ENCODE results near the gene CCDC159. TPM values are rescaled to one million over a fixed set of nuclear protein-coding genes. Genes with fewer than 3 reads are reported as not detected.
A peak's percentile ranks its signal among the peaks of the same experiment; 100 is the strongest.
"Not testable (repeated sequence)": the region's sequence is repeated elsewhere in the genome, so short reads cannot be mapped to it uniquely, and the experiment has no call there.

Gene CCDC159
- 10 to 100 TPM in 2 of 4 donors, 1 to 10 TPM in 2; 8.4 to 20.1 (median 10.4) TPM for total RNA-seq

- TF ChIP-seq POLR2A (IDR thresholded peaks at IDR 0.05) (no peak), CTCF (IDR thresholded peaks at IDR 0.05) (no peak)
- intact Hi-C loops (cut with DNase I; ENCODE audit: low total_unique reads), result no loop called here
Observed at GRCh38 chr19:11346104-11346940, at the start of gene CCDC159, which contains the start of gene TMEM205. Gene CCDC159, plus strand, starts transcription at chr19:11346519. Its CDS starts 88 bp downstream, at chr19:11346607. Gene TMEM205, minus strand, starts transcription at chr19:11346268. Its CDS starts 649 bp downstream, at chr19:11345619.

GRCh38 chr19:11299946-11300810 lies 46.1 kb upstream of the CCDC159 start:
- intact Hi-C loops (cut with DNase I; ENCODE audit: low total_unique reads), result no loop called here
- no peak for DNase-seq (ENCODE audit: low spot score in 2 of 2)
- TF ChIP-seq CTCF (IDR thresholded peaks at IDR 0.05), result no peak
- no peak for TF ChIP-seq POLR2A (IDR thresholded peaks at IDR 0.05)
- H3K4me3 ChIP-seq (ENCODE audit: low read depth, poor library complexity, severe bottlenecking), result no peak overlapping the region
- WGBS, 2 donors, result 75 to 76% methylated on average over 8 of the region's 8 CpGs

More at GRCh38 chr19:11346104-11346940, at the start of gene CCDC159, which contains the start of gene TMEM205:
- H3K4me3 ChIP-seq (ENCODE audit: low read depth, poor library complexity, severe bottlenecking), result peak within 1 kb of the TSS; percentile 52
- 0 to 1% methylated on average over 50 of the region's 50 CpGs for WGBS, 2 donors
- peak; percentile 99 to 100 for DNase-seq (ENCODE audit: low spot score in 2 of 2)

- 79 to 80% methylated on average over 11 of the region's 11 CpGs for WGBS, 2 donors
- DNase-seq (ENCODE audit: low spot score in 2 of 2), result no peak
- TF ChIP-seq CTCF (IDR thresholded peaks at IDR 0.05) (no peak), POLR2A (IDR thresholded peaks at IDR 0.05) (no peak)
- intact Hi-C loops (cut with DNase I; ENCODE audit: low total_unique reads), result no loop called here
- H3K4me3 ChIP-seq (ENCODE audit: low read depth, poor library complexity, severe bottlenecking), result no peak overlapping the region
Observed at GRCh38 chr19:11300811-11301120, 45.6 kb upstream of the CCDC159 start.

GRCh38 chr19:11304936-11305335 lies 41.4 kb upstream of the CCDC159 start:
- TF ChIP-seq CTCF (IDR thresholded peaks at IDR 0.05) (no peak), POLR2A (IDR thresholded peaks at IDR 0.05) (no peak)
- DNase-seq (ENCODE audit: low spot score in 2 of 2), result no peak
- 72 to 74% methylated on average over 5 of the region's 5 CpGs for WGBS, 2 donors
- H3K4me3 ChIP-seq (ENCODE audit: low read depth, poor library complexity, severe bottlenecking), result no peak overlapping the region
- intact Hi-C loops (cut with DNase I; ENCODE audit: low total_unique reads), result no loop called here

- H3K4me3 ChIP-seq (ENCODE audit: low read depth, poor library complexity, severe bottlenecking), result no peak overlapping the region
- intact Hi-C loops (cut with DNase I; ENCODE audit: low total_unique reads), result no loop called here
- TF ChIP-seq CTCF (IDR thresholded peaks at IDR 0.05), result no peak
- no peak for TF ChIP-seq POLR2A (IDR thresholded peaks at IDR 0.05)
- no peak for DNase-seq (ENCODE audit: low spot score in 2 of 2)
- 52 to 56% methylated on average over 9 of the region's 9 CpGs for whole genome bisulfite sequencing, 2 donors
Observed at GRCh38 chr19:11306337-11306736, 40.0 kb upstream of the CCDC159 start.

GRCh38 chr19:11320278-11320995 lies 25.9 kb upstream of the CCDC159 start:
- H3K4me3 ChIP-seq (ENCODE audit: low read depth, poor library complexity, severe bottlenecking); intact Hi-C loops (cut with DNase I; ENCODE audit: low total_unique reads); DNase-seq (ENCODE audit: low spot score in 2 of 2): not testable (repeated sequence)
- 79 to 83% methylated on average over 9 of the region's 9 CpGs for WGBS, 2 donors
